ENCODE results near the gene MTIF3.

DNA sequence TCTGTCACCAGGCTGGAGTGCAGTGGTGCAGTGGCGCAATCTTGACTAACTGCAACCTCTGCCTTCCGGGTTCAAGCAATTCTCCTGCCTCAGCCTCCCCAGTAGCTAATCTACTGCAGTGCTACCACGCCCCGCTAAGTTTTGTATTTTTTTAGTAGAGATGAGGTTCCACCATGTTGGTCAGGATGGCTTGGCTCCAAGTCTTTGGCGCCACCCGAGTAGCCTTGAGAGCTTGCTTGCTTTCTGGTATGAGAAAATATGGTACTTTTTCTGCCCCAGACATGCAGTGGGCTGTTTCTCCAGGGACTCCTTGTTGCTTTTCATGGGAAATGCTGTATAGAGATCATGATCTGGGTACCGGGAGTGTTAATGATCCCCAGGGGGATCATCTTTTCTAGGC is 60.5 kb downstream of the MTIF3 start:
- TF ChIP-seq, protein P1, sequence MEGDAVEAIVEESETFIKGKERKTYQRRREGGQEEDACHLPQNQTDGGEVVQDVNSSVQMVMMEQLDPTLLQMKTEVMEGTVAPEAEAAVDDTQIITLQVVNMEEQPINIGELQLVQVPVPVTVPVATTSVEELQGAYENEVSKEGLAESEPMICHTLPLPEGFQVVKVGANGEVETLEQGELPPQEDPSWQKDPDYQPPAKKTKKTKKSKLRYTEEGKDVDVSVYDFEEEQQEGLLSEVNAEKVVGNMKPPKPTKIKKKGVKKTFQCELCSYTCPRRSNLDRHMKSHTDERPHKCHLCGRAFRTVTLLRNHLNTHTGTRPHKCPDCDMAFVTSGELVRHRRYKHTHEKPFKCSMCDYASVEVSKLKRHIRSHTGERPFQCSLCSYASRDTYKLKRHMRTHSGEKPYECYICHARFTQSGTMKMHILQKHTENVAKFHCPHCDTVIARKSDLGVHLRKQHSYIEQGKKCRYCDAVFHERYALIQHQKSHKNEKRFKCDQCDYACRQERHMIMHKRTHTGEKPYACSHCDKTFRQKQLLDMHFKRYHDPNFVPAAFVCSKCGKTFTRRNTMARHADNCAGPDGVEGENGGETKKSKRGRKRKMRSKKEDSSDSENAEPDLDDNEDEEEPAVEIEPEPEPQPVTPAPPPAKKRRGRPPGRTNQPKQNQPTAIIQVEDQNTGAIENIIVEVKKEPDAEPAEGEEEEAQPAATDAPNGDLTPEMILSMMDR (conservative IDR thresholded peaks at IDR 0.05; ENCODE audit: low read length), result no peak
- no peak for TF ChIP-seq EZH2phosphoT487 (IDR thresholded peaks at IDR 0.05; ENCODE audit: borderline replicate concordance)
